Cardiac fibroblast (primary cell): ENCODE measurements around the gene FMOD.

ENCODE experiments used
- DNase-seq, 2 donors: peaks; one replicate each; pipeline versions ENCODE4 v3.0.0 to v3.0.0-alpha.2; 2010; ENCODE audit warnings: low read depth in 2 of 2
- H3K4me3 ChIP-seq, 2 donors: replicated peaks in 1 of 2; 1 replicate in 1 of 2; 2 replicates in 1 of 2; pipeline ENCODE4 v1.5.1; 2011; ENCODE audit warnings: low read depth in 2 of 2, low read length in 2 of 2, mild to moderate bottlenecking in 2 of 2, moderate library complexity in 1 of 2
- CTCF ChIP-seq: IDR thresholded peaks from one replicate; pipeline ENCODE4 v1.5.1; 2011; ENCODE audit warnings: low read depth, mild to moderate bottlenecking, low read length, inconsistent platforms

Gene FMOD

GRCh38 chr1:203342192-203342940 lies 8.6 kb downstream of the FMOD start:
- peak; percentile 81 for TF ChIP-seq CTCF
- DNase-seq, result peak; percentile 47 to 60
- no peak overlapping the region for H3K4me3 ChIP-seq

DNA sequence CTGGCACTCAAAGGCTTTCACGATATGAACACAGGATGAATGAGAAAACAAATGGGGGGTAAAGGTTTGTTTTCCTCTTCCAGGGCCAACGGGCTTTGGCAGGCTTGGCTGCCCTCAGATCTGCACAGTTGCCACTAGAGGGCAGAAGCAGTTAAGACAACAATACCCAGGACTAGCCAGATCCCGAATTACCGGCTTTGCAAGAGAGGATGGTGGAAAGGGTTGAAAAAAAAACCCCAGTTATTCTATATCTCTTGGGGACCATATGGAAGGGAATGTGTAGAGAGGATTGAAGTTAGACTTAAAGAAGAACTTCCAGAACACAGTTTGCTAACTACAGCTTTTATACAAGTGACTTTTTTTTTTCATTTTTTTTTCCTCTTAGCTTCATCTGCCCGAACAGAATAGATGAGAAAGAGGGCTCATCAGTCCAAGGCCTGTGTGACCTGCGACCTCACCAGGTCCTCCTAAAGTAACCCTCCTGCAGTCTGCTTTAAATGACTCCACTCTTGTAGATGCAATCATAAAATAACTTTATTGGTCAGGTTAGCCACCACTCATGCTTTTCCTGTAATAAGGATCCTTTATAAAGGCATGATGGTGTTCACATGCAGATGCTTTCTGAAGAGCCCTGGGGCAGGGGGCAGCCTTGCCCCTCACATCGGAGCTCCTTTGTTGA lies 10.7 kb downstream of the FMOD start:
- peak; percentile 89 to 92 for DNase-seq
- peak; percentile 90 for TF ChIP-seq CTCF
- H3K4me3 ChIP-seq, result no peak overlapping the region

DNA sequence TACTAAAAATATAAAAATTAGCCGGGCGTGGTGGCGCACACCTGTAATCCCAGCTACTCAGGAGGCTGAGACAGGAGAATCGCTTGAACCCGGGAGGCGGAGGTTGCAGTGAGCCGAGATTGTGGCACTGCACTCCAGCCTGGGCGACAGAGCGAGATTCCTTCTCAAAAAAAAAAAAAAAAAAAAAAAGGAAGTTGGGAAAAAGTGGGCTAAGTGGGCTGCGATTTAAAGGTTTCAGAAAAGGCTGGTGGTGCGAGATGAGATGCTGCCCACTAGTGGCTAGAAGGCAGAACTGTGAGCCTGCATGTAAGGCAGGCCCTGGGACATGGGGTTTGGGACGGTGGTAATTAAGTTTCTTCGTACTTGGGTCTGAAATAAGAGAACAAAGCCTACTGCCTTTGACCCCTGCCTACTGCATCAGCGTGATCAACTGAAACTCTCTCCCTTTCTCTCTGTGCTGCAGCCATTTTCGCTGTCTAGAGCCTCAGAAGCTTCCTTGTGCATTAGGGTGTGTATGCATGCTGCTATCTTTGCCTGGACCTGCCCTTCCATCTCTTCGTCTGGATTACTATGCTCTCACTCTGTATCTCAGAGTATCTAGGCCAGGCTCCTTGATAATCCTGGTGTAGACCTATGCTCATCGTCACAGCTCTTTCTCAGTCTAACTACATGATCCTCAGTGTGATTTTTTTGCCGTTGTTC lies 12.4 kb downstream of the FMOD start:
- H3K4me3 ChIP-seq, result no peak overlapping the region
- DNase-seq, result peak; percentile 76 to 85
- TF ChIP-seq CTCF, result peak; percentile 96

DNA sequence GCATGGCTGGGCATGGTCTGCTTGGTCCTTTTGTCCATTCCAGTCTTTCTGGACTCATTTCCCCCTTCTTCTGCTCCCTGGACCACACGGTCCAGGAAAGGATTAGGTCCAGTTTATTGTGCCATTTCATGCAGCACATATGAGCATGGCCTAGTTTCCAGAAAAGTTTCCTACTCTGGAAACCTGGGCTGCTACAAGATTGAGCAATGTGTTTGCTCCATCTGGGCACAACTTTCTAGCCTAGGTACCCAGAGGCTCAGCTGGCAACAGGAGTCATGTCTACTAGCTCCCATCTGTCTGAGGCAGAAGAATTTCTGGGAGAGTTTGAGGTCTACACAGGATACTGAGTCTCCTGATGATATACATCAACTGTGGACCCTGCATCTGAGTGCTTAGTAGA lies 14.8 kb downstream of the FMOD start:
- H3K4me3 ChIP-seq, result no peak overlapping the region
- no peak for TF ChIP-seq CTCF
- DNase-seq, result no peak

DNA sequence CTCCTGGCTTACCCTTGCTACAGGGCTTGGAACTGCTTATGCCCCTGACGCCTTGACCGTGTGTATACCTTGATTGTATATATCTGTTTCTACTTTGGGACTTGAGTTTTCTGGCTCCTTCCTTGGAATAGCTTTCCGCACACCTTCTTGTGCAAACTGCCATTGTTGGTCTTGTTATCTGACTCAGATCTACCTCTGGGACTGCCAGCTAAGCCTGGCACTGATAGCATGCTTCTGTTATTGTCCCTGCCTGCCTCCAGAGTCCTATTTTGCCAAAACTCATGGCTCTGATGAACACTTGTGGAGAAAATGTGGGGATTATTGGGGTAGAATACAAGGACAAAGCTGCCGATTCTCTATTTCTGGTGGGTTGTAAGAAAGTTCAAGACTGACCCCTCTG lies 15.4 kb downstream of the FMOD start:
- no peak for DNase-seq
- TF ChIP-seq CTCF, result no peak
- no peak overlapping the region for H3K4me3 ChIP-seq

GRCh38 chr1:203331224-203331623 lies 19.7 kb downstream of the FMOD start:
- H3K4me3 ChIP-seq, result no peak overlapping the region
- TF ChIP-seq CTCF, result no peak
- DNase-seq, result no peak
